ENCODE results near the gene OR5W2. TPM values are rescaled to one million over a fixed set of nuclear protein-coding genes. Genes with fewer than 3 reads are reported as not detected.
"Not testable (repeated sequence)": the region's sequence is repeated elsewhere in the genome, so short reads cannot be mapped to it uniquely, and the experiment has no call there.

Gene OR5W2
- total RNA-seq, 4 donors from 2014 or later, result not detected

- no peak overlapping the region for H3K4me3 ChIP-seq
Measured at GRCh38 chr11:55920537-55920936, 6.2 kb upstream of the OR5W2 start.

GRCh38 chr11:55902308-55902707 lies 12.1 kb downstream of the OR5W2 start:
- TF ChIP-seq, protein P1, sequence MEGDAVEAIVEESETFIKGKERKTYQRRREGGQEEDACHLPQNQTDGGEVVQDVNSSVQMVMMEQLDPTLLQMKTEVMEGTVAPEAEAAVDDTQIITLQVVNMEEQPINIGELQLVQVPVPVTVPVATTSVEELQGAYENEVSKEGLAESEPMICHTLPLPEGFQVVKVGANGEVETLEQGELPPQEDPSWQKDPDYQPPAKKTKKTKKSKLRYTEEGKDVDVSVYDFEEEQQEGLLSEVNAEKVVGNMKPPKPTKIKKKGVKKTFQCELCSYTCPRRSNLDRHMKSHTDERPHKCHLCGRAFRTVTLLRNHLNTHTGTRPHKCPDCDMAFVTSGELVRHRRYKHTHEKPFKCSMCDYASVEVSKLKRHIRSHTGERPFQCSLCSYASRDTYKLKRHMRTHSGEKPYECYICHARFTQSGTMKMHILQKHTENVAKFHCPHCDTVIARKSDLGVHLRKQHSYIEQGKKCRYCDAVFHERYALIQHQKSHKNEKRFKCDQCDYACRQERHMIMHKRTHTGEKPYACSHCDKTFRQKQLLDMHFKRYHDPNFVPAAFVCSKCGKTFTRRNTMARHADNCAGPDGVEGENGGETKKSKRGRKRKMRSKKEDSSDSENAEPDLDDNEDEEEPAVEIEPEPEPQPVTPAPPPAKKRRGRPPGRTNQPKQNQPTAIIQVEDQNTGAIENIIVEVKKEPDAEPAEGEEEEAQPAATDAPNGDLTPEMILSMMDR (IDR thresholded peaks at IDR 0.05), result no peak
- no peak for TF ChIP-seq POLR2A (IDR thresholded peaks at IDR 0.05)
- H3K4me1 ChIP-seq, result no peaks in the 10 kb centered on the region
- intact Hi-C loops (cut with DNase I), result no loop called here
- H3K4me3 ChIP-seq, result no peak overlapping the region
- no peaks in the 10 kb centered on the region for H3K36me3 ChIP-seq
- H3K27me3 ChIP-seq, result no peaks in the 10 kb centered on the region
- H3K9me3 ChIP-seq, result no peaks in the 10 kb centered on the region
- no peak for DNase-seq
- WGBS, 2 donors, result 5 to 8% methylated on average over 2 of the region's 2 CpGs
- H3K27ac ChIP-seq, result no peak overlapping the region

More at GRCh38 chr11:55920537-55920936, 6.2 kb upstream of the OR5W2 start:
- Histone ChIP-seq H3K36me3 (no peaks in the 10 kb centered on the region), H3K9me3 (no peaks in the 10 kb centered on the region), H3K4me1 (no peaks in the 10 kb centered on the region), H3K27ac (no peak overlapping the region), H3K27me3 (no peaks in the 10 kb centered on the region)
- no peak for DNase-seq
- 75 to 80% methylated on average over 3 to 5 of the region's 5 CpGs for WGBS, 2 donors
- intact Hi-C loops (cut with DNase I), result no loop called here
- TF ChIP-seq POLR2A (IDR thresholded peaks at IDR 0.05), result no peak
- TF ChIP-seq, protein P1 (IDR thresholded peaks at IDR 0.05), result no peak

- TF ChIP-seq POLR2A (IDR thresholded peaks at IDR 0.05), result no peak
- peaks cover 0 to 5% (median 0%) of the 10 kb centered on the region in 3 donors for H3K9me3 ChIP-seq
- H3K27me3 ChIP-seq, result no peaks in the 10 kb centered on the region
- intact Hi-C loops (cut with DNase I), result no loop called here
- H3K4me1 ChIP-seq, result no peaks in the 10 kb centered on the region
- WGBS, 2 donors, result 37 to 77% methylated on average over 8 of the region's 8 CpGs
- no peak for DNase-seq
- H3K4me3 ChIP-seq, result no peak overlapping the region
- no peaks in the 10 kb centered on the region for H3K36me3 ChIP-seq
- no peak overlapping the region for H3K27ac ChIP-seq
Measured at GRCh38 chr11:55895216-55895615, 19.2 kb downstream of the OR5W2 start.

DNA sequence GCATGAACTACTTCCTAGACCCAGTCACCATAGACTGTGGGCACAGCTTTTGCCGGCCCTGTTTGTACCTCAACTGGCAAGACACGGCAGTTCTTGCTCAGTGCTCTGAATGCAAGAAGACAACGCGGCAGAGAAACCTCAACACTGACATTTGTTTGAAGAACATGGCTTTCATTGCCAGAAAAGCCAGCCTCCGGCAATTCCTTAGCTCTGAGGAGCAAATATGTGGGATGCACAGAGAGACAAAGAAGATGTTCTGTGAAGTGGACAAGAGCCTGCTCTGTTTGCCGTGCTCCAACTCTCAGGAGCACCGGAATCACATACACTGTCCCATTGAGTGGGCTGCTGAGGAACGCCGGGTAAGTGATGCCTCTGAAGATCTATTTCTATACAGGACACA lies 28.9 kb downstream of the OR5W2 start:
- H3K36me3 ChIP-seq; H3K27me3 ChIP-seq; H3K4me3 ChIP-seq; H3K9me3 ChIP-seq; H3K4me1 ChIP-seq; DNase-seq; H3K27ac ChIP-seq; intact Hi-C loops (cut with DNase I): not testable (repeated sequence)
- 82 to 83% methylated on average over 5 to 6 of the region's 9 CpGs for WGBS, 2 donors

DNA sequence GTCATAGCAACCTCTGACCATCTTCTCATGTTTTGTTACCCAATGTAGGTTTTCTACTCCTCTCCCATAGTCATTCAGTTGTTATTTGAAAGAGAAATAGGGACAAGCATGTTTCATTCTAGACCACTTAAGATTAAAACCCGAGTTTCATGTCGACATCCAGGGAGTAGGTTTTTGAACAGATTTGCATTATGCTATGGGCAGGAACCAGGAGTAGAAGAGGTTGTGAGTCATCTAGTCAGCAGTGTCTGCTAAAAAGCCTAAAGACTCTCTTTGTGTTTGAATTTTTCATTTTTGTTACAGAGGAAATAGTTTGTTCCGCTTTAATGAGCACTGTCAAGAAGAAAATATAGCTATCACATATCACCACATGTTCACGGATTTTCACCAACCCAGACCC lies 29.4 kb downstream of the OR5W2 start:
- 76 to 87% methylated on average over 4 of the region's 4 CpGs for WGBS, 2 donors
- H3K27ac ChIP-seq; H3K4me1 ChIP-seq; intact Hi-C loops (cut with DNase I); H3K27me3 ChIP-seq; DNase-seq; H3K9me3 ChIP-seq; H3K36me3 ChIP-seq; H3K4me3 ChIP-seq: not testable (repeated sequence)

DNA sequence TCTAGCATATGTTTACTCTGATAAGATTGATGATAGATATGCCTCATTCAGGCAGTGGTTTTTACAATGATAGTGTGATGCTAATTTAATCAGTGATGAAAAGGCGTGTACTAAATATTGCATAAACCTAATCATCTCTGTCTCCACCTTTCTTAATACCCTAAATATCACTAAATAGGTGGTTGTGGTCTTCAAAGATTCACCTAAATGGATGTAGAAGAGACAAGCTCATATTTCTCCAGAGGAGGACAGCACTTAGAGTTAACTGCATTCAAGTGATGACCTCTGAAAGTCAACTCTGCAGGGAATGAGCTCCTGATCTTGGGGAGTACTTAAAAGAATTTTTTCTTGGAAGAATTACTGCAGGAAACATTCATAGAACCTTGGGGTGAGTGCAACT lies 31.4 kb downstream of the OR5W2 start, which contains the start of gene TRIM51:
Gene TRIM51 (plus strand): TSS at position 301 of the 400 bp plus-strand sequence. CDS start 2,132 bp downstream, outside the sequence.
- DNase-seq; H3K36me3 ChIP-seq; H3K9me3 ChIP-seq; H3K4me1 ChIP-seq; intact Hi-C loops (cut with DNase I); H3K4me3 ChIP-seq; H3K27ac ChIP-seq; H3K27me3 ChIP-seq: not testable (repeated sequence)
- WGBS, 2 donors, result 73 to 79% methylated on average over 1 of the region's 1 CpG

DNA sequence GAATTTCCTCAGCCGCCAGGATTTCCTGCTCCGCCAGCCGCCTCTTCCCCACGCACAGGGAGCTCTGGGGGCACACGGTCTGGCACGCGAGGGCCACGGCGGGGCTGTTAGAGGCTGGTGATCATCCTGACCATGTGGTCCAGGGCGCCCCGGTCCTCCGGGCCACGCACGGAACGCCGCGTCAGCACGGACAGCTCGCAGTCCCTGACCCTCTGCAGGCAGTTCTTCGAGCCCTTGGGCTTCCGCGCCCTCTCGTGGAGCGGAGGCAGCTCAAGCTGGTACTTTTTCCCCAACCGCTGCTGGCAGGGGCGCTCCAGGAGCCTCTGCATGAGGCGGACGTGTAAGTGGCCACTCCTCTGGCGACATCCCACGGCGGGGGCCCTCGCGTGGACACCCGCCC lies 41.2 kb downstream of the OR5W2 start:
- DNase-seq, result not testable (repeated sequence)

DNA sequence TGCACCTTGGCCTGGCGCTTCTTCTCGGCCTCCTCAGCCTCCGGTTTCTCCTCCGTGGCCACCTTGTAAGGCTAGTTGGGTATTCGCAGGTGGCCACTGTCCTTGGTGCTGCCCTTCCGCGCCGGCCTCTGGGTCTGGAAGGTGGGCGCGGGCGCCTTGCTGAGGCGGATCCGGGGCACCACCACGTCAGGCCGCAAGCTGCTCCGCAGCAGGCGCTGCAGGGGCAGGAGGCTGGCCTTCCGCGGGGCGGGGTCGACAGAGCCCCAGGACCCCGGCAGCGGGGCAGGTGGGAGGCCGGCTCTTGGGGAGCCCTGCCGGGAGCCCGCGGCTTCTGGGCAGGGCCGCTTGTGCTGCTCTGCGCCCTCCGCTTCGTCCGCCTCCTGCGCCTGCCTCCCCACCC lies 41.7 kb downstream of the OR5W2 start:
- H3K4me3 ChIP-seq, H3K27ac ChIP-seq: not testable (repeated sequence)
- 14% methylated on average over 7 of the region's 33 CpGs; no CpG with 5 or more reads in 1 of the 2 donors for WGBS, 2 donors

More for the DNA sequence above, 41.2 kb downstream of the OR5W2 start:
- H3K36me3 ChIP-seq; intact Hi-C loops (cut with DNase I); H3K4me3 ChIP-seq; H3K4me1 ChIP-seq; H3K27ac ChIP-seq; H3K27me3 ChIP-seq: not testable (repeated sequence)
- WGBS, 2 donors, result 82% methylated on average over 3 of the region's 34 CpGs; no CpG with 5 or more reads in 1 of the 2 donors
- H3K9me3 ChIP-seq, result peaks cover 0 to 22% (median 0%) of the 10 kb centered on the region in 3 donors

DNA sequence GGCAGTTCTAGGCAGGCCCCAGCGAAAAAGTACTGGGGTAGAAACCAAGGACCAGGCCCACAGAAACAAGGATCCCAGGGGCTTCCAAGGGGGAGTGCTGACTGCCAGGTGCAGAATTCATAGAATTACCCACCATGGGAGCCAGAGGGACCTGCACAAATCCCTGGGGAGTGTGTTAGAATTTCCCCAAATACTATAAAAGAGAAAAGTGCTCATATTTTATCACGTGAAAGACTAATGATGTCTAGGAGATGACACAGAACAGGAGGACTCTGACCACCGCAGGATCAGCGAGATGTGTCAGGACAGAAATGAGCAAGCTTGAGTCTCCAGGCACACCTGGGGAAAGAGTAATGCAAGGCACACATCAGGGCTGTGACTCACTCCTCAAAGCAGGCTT lies 47.0 kb downstream of the OR5W2 start:
- H3K9me3 ChIP-seq; H3K4me3 ChIP-seq; H3K27me3 ChIP-seq; intact Hi-C loops (cut with DNase I); DNase-seq; H3K27ac ChIP-seq; H3K4me1 ChIP-seq; H3K36me3 ChIP-seq: not testable (repeated sequence)
- 82 to 85% methylated on average over 3 to 4 of the region's 4 CpGs for WGBS, 2 donors

More for the DNA sequence above, 41.7 kb downstream of the OR5W2 start:
- H3K9me3 ChIP-seq, result peaks cover 0 to 22% (median 0%) of the 10 kb centered on the region in 3 donors
- H3K36me3 ChIP-seq; H3K4me1 ChIP-seq; intact Hi-C loops (cut with DNase I); DNase-seq; H3K27me3 ChIP-seq: not testable (repeated sequence)
